Measurements from ENCODE around the gene WNK2.

- no peak for TF ChIP-seq CTCF (IDR thresholded peaks at IDR 0.05)
- no peak for TF ChIP-seq POLR2A (IDR thresholded peaks at IDR 0.05)
Observed at GRCh38 chr9:93366119-93366447, 182.1 kb downstream of the WNK2 start.
